K562 (cell line): ENCODE measurements around the gene TUBB2A. TPM values are rescaled to one million over a fixed set of nuclear protein-coding genes. Genes with fewer than 3 reads are reported as not detected.

ENCODE experiments used
- ATAC-seq: fragments of 200-7000 bp; cut with Tn5 transposase; 3 replicates; pipeline ENCODE4 v1.9.1; 2020; ENCODE audit warnings: moderate library complexity
- Bru-seq: library from RNA; stranded (reverse); fragments of 400-500 nt; gene quantifications from one replicate; lab custom pipeline; 2021; lab: Mats Ljungman, UMichigan
- BruChase-seq, 2 experiments: library from RNA; stranded (reverse); fragments of 400-500 nt; gene quantifications; one replicate each; lab custom pipeline; 2021; lab: Mats Ljungman, UMichigan
- BruUV-seq: library from RNA; stranded (reverse); fragments of 400-500 nt; replicated peaks from 2 replicates; lab custom pipeline; 2021; lab: Mats Ljungman, UMichigan
- CTCF ChIA-PET: fragments of 300-600 bp; formaldehyde crosslinking; extraction: SDS; loops from one replicate; lab custom pipeline; 2021; ENCODE audit warnings: low intra/inter-chr PET ratio; lab: Yijun Ruan, JAX
- POLR2A ChIA-PET: fragments of 300-600, 350-650 bp; sonication (Branson Sonifier 250); formaldehyde crosslinking; extraction: SDS; loops from one replicate; lab custom pipeline; 2021; ENCODE audit warnings: antibody characterized with exemption, inconsistent platforms; lab: Yijun Ruan, JAX
- DNase-seq, 4 experiments: peaks; one replicate each; pipeline versions ENCODE4 v3.0.0 to v3.0.0-alpha.2; 2011 to 2018; ENCODE audit warnings: low spot score in 3 of 4, mixed read lengths in 3 of 4; ENCODE audit errors: extremely low read depth in 1 of 4
- FAIRE-seq: peaks from 2 replicates; lab custom pipeline; 2011; peaks lifted over from hg19 to GRCh38; lab: Jason Lieb, UNC
- H2AFZ ChIP-seq: 2 replicates; pipeline ENCODE4 v1.6.0; 2011; ENCODE audit warnings: low read depth, low read length, control low read depth, inconsistent platforms
- H3K27ac ChIP-seq: fragments of 200-600 bp; 3 replicates; pipeline ENCODE4 v1.8.0; 2011; ENCODE audit warnings: low read depth, mild to moderate bottlenecking, control low read depth, inconsistent platforms, low read length, moderate library complexity, mixed read lengths; ENCODE audit errors: extremely low read depth
- H3K27me3 ChIP-seq, 2 experiments: fragments of 300-600 bp in 1 of 2; 2 replicates in 1 of 2; 3 replicates in 1 of 2; pipeline versions ENCODE4 v1.6.0 to v1.8.0; 2011; ENCODE audit warnings: inconsistent platforms in 2 of 2, low read length in 2 of 2, mild to moderate bottlenecking in 1 of 2, mixed read lengths in 1 of 2, moderate library complexity in 1 of 2; ENCODE audit not compliant: control insufficient read depth in 2 of 2, insufficient read depth in 2 of 2
- H3K36me3 ChIP-seq: fragments of 300-600 bp; 3 replicates; pipeline ENCODE4 v1.8.0; 2011; ENCODE audit warnings: mild to moderate bottlenecking, low read length, inconsistent platforms; ENCODE audit not compliant: control insufficient read depth, insufficient read depth
- H3K4me1 ChIP-seq, 2 experiments: fragments of 200-600 bp in 1 of 2; replicated peaks in 1 of 2; 2 replicates in 1 of 2; 3 replicates in 1 of 2; pipeline versions ENCODE4 v1.5.1 to v1.8.0; 2011; ENCODE audit warnings: inconsistent platforms in 2 of 2, low read length in 2 of 2, mild to moderate bottlenecking in 1 of 2, mixed read lengths in 1 of 2, moderate library complexity in 1 of 2; ENCODE audit not compliant: control insufficient read depth in 2 of 2, insufficient read depth in 2 of 2
- H3K4me2 ChIP-seq: 2 replicates; pipeline ENCODE4 v1.6.1; 2011; ENCODE audit warnings: low read length, control low read depth, inconsistent platforms, mixed read lengths; ENCODE audit not compliant: insufficient read depth
- H3K4me3 ChIP-seq: fragments of 200-600 bp; sonication (generic), shearing (Covaris generic); 2 replicates; pipeline ENCODE4 v1.5.1; 2016; ENCODE audit warnings: control low read depth, inconsistent platforms
- H3K79me2 ChIP-seq: fragments of 200-600 bp; 3 replicates; pipeline ENCODE4 v1.8.0; 2011; ENCODE audit warnings: low read length, inconsistent platforms; ENCODE audit not compliant: control insufficient read depth, insufficient read depth
- H3K9ac ChIP-seq, 2 experiments: 2 replicates each; pipeline versions ENCODE4 v1.6.0 to v1.6.1; 2011; ENCODE audit warnings: low read depth in 2 of 2, low read length in 2 of 2, control low read depth in 1 of 2, inconsistent platforms in 1 of 2, mild to moderate bottlenecking in 1 of 2, mixed read lengths in 1 of 2; ENCODE audit not compliant: insufficient read depth in 1 of 2
- H3K9me1 ChIP-seq: one replicate; pipeline ENCODE4 v1.6.0; 2011; ENCODE audit warnings: inconsistent platforms, mild to moderate bottlenecking, low read length, moderate library complexity; ENCODE audit not compliant: control insufficient read depth, insufficient read depth
- H3K9me3 ChIP-seq: replicated peaks from 2 replicates; pipeline ENCODE4 v1.5.1; 2011; ENCODE audit warnings: low read depth, low read length, inconsistent platforms; ENCODE audit not compliant: control insufficient read depth, insufficient read depth
- H4K20me1 ChIP-seq: replicated peaks from 2 replicates; pipeline ENCODE4 v1.6.1; 2011; ENCODE audit warnings: low read length, inconsistent platforms, mixed read lengths; ENCODE audit not compliant: control insufficient read depth, insufficient read depth
- CBFA2T2 ChIP-seq: fragments of 450-650 bp; conservative IDR thresholded peaks from 2 replicates; pipeline ENCODE4 v1.6.1; 2017; ENCODE audit warnings: mild to moderate bottlenecking
- CC2D1A ChIP-seq: fragments of 450-650 bp; IDR thresholded peaks from 2 replicates; pipeline ENCODE4 v1.6.1; 2017; ENCODE audit warnings: mild to moderate bottlenecking
- E2F5 ChIP-seq: sonication (generic); formaldehyde crosslinking; IDR thresholded peaks from 2 replicates; pipeline ENCODE4 v1.8.0; 2022; ENCODE audit warnings: mild to moderate bottlenecking, missing genetic modification reagents
- FOXJ3 ChIP-seq: sonication (generic); formaldehyde crosslinking; IDR thresholded peaks from 2 replicates; pipeline ENCODE4 v1.4.0; 2020; ENCODE audit warnings: mild to moderate bottlenecking, missing genetic modification reagents
- HEY1 ChIP-seq: fragments of 250-450 bp; sonication (Bioruptor Pico); IDR thresholded peaks from 2 replicates; pipeline ENCODE4 v1.5.0; 2020; ENCODE audit warnings: mild to moderate bottlenecking, moderate library complexity, borderline replicate concordance
- HMG20A ChIP-seq: fragments of 450-650 bp; formaldehyde crosslinking; conservative IDR thresholded peaks from 2 replicates; pipeline ENCODE4 v1.4.0; 2020; ENCODE audit warnings: mild to moderate bottlenecking, mixed read lengths
- SLC30A9 ChIP-seq: fragments of 250-450 bp; sonication (Bioruptor Pico); IDR thresholded peaks from 2 replicates; pipeline ENCODE4 v1.8.0; 2022; ENCODE audit warnings: mild to moderate bottlenecking, moderate library complexity
- TBP ChIP-seq: optimal IDR thresholded peaks from 2 replicates; pipeline ENCODE3; 2011; ENCODE audit warnings: low read depth, low read length, improper control_type of control experiment
- ZBTB5 ChIP-seq: fragments of 450-650 bp; IDR thresholded peaks from 2 replicates; pipeline ENCODE4 v1.6.1; 2017; ENCODE audit warnings: antibody characterized with exemption
- ZNF175 ChIP-seq: fragments of 200-800 bp; sonication (Bioruptor generic); IDR thresholded peaks from 2 replicates; pipeline ENCODE4 v1.6.1; 2016; ENCODE audit warnings: low read depth, mild to moderate bottlenecking, missing genetic modification characterization, missing compliant biosample characterization
- ZNF224 ChIP-seq: sonication (generic); formaldehyde crosslinking; IDR thresholded peaks from 2 replicates; pipeline ENCODE4 v1.8.0; 2022; ENCODE audit warnings: mild to moderate bottlenecking, missing genetic modification reagents
- whole genome bisulfite sequencing: fragments of 100-300 bp; shearing (Covaris generic); methylation state at CpG from one replicate; pipeline ENCODE4 v1.1.6; 2016; ENCODE audit warnings: low coverage, mixed read lengths; ENCODE audit not compliant: insufficient coverage; ENCODE audit errors: missing lambda C conversion rate; 5-methylcytosine and 5-hydroxymethylcytosine counted together
- in situ Hi-C: fragments of 300-500 bp; cut with MboI; formaldehyde crosslinking; loops from 4 replicates; pipeline ENCODE4 v1.15.0; 2018; ENCODE audit warnings: inconsistent platforms, mixed read lengths
- intact Hi-C: fragments of 100-400 bp; cut with micrococcal nuclease; formaldehyde crosslinking; loops from 2 replicates; pipeline ENCODE4 v1.14.2; 2022
- long read RNA-seq, 3 experiments: library from polyadenylated mRNA in 2 of 3; library from RNA in 1 of 3; unstranded in 2 of 3; stranded (forward) in 1 of 3; transcript quantifications; one replicate each; pipeline ENCODE4 v2.0.0, GENCODE V29; 2019 to 2022
- polyA minus RNA-seq, 3 experiments: library from RNA; depleted of rRNA, polyadenylated mRNA; stranded (reverse); fragments of >200 nt; gene quantifications; 2 replicates each; pipeline ENCODE4 v1.2.3, GENCODE V29; 2011
- polyA plus RNA-seq, 8 experiments: library from polyadenylated mRNA; depleted of rRNA in 4 of 8; stranded (reverse) in 5 of 8; unstranded in 3 of 8; fragments of >200 nt; fragmentation: Nextera tagmentation in 2 of 8; fragmentation: Illumina TruSeq in 1 of 8; extraction: Ambion mirVana in 2 of 8; extraction: Trizol in 1 of 8; gene quantifications; 2 replicates each; pipeline versions ENCODE4 v1.2.1 to v1.2.3, GENCODE V29; 2011 to 2014; ENCODE audit warnings: inconsistent platforms in 1 of 8, missing spikeins in 1 of 8
- total RNA-seq, 7 experiments: library from RNA; depleted of rRNA in 6 of 7; stranded (reverse); fragments of >200 nt in 6 of 7; fragmentation: Illumina TruSeq in 2 of 7; extraction: Trizol in 2 of 7; gene quantifications; 2 replicates each; pipeline versions ENCODE4 v1.2.1 to v1.2.3, GENCODE V29; 2011 to 2021; ENCODE audit warnings: low replicate concordance in 1 of 7
- TF ChIP-seq, protein P1 (sequence below): sonication (generic); IDR thresholded peaks from 2 replicates; pipeline ENCODE4 v1.6.1; 2016

TUBB2A gene
- 19.1 and 41.5 TPM in 2 replicates for total RNA-seq (2011; cell fraction: chromatin; rRNA removed; ENCODE audit: low replicate concordance)
- 35.0 and 37.2 TPM in 2 replicates for total RNA-seq (2011; cell fraction: nucleolus; rRNA removed)
- 24.8 and 26.5 TPM in 2 replicates for total RNA-seq (2011; cell fraction: nucleoplasm; rRNA removed)
- total RNA-seq (2014; rRNA removed) = 92.1 and 101 TPM in 2 replicates
- total RNA-seq (2014; rRNA removed; fragmentation: Illumina TruSeq; extraction: Trizol) = 18.1 and 23.5 TPM in 2 replicates
- 43.2 and 44.9 TPM in 2 replicates for total RNA-seq (2015; rRNA removed; fragmentation: Illumina TruSeq; extraction: Trizol)
- 81.8 and 82.4 TPM in 2 replicates for total RNA-seq (2021)
- 45.6 and 52.0 TPM in 2 replicates for polyA plus RNA-seq (2011; rRNA removed)
- polyA plus RNA-seq (2011; cell fraction: cytosol; rRNA removed) = 57.7 and 124 TPM in 2 replicates
- 49.0 and 58.3 TPM in 2 replicates for polyA plus RNA-seq (2011; cell fraction: nucleus; rRNA removed)
- 70.6 and 119 TPM in 2 replicates for polyA plus RNA-seq (2012)
- 50.1 and 68.1 TPM in 2 replicates for polyA plus RNA-seq (2014; fragmentation: Illumina TruSeq; extraction: Trizol)
- 1 to 10 TPM; 3.6 to 6.3 TPM for polyA plus RNA-seq (2014; fragmentation: Nextera tagmentation; extraction: Ambion mirVana)
- 73.1 and 73.4 TPM in 2 replicates for polyA plus RNA-seq (2014; rRNA removed)
- 29.1 and 41.2 TPM in 2 replicates for polyA minus RNA-seq (2011; rRNA and poly(A)+ RNA removed)
- 61.6 and 63.4 TPM in 2 replicates for polyA minus RNA-seq (2011; cell fraction: cytosol; rRNA and poly(A)+ RNA removed)
- polyA minus RNA-seq (2011; cell fraction: nucleus; rRNA and poly(A)+ RNA removed) = 17.5 and 22.9 TPM in 2 replicates
- percentile 92 among the genes with signal in this experiment for Bru-seq, nascent RNA
- percentile 70 among the genes with signal in this experiment for BruChase-seq, experiment 1, labeled RNA remaining after a 2-hour chase
- percentile 77 among the genes with signal in this experiment for BruChase-seq, experiment 2, labeled RNA remaining after a 6-hour chase
- long read RNA-seq, experiment 1, transcript TUBB2A-201 (4 exons, 1,595 nt) = major isoform, 115 of 453 reads
- long read RNA-seq, experiment 1, partial matches to known transcripts = 6 of 453 reads
- long read RNA-seq, experiment 1, other reads (novel, unspliced or antisense) = 332 of 453 reads
- long read RNA-seq, experiment 2, transcript TUBB2A-201 (4 exons, 1,595 nt) = major isoform, 142 of 171 reads
- long read RNA-seq, experiment 2, partial matches to known transcripts = 7 of 171 reads
- long read RNA-seq, experiment 2, other reads (novel, unspliced or antisense) = 20 of 171 reads
- long read RNA-seq, experiment 3, transcript TUBB2A-201 (4 exons, 1,595 nt) = major isoform, 122 of 135 reads
- long read RNA-seq, experiment 3, partial matches to known transcripts = 0 of 135 reads
- long read RNA-seq, experiment 3, other reads (novel, unspliced or antisense) = 13 of 135 reads

DNA sequence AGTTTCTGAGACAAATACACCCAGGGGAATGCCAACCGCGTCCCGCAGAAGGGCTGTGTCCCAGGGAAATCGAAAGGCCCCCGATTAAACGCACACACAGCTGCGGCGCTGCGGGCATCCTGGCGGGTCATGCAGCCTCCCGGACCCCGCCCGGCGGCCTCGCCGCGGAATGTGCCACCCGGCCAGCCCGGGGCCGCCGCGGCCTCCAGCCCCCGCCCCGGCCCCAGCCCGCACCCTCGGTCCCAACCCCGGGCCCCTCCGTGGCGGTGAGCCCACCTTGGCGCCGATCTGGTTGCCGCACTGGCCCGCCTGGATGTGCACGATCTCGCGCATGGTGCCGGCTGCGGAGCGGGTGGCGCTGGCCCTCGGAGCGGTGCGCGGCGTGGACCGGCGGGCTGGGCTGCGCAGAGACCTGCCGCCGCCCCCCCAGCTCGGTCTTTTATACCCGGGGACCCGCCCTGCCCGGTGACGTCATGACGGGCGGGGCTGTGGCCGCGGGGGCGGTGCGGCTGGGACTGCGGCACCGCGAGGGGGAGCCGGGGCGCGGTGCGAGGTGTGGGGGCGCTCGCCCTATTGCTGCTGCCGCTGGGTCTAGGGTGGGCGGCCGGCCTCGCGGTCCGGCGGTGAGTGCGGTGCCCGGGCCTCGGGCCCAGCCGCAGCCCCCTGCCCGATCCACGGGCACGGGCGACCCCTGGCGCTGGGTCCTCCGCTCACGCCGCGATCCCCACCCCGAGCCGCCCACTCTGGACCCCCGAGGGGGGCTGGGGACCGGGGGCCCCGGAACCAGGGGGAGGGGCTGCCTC is at the start of gene TUBB2A:
TSS of gene TUBB2A (minus strand) at position 414 of the 803 bp plus-strand sequence. CDS start at position 333, 81 bp downstream.
- H3K27me3 ChIP-seq = no peaks in the 10 kb centered on the region
- peak within 1 kb of the TSS; percentile 88 to 94 for H3K9ac ChIP-seq
- H3K4me3 ChIP-seq = peak within 1 kb of the TSS; percentile 74
- peak within 1 kb of the TSS; percentile 78 for H2AFZ ChIP-seq
- H3K4me1 ChIP-seq = peaks cover 36 to 40% of the 10 kb centered on the region in 2 experiments
- H3K36me3 ChIP-seq = peaks cover 22% of the 10 kb centered on the region; the same call in 2 of the 3 replicates
- H3K4me2 ChIP-seq = peak within 1 kb of the TSS; percentile 92
- in situ Hi-C loops = no loop called here
- under 1% methylated on average over 55 of the region's 95 CpGs for WGBS
- H3K9me3 ChIP-seq = no peaks in the 10 kb centered on the region
- peaks cover 3% of the 10 kb centered on the region; the same call in 1 of the 2 replicates for H4K20me1 ChIP-seq
- CTCF ChIA-PET = interaction anchor here (0.6 to 1.0 kb wide), 3 partner anchors 31 to 82 kb away, joined by 3 to 6 read pairs (median 5); no protein-coding TSS in a partner anchor
- H3K79me2 ChIP-seq = peaks cover 30% of the 10 kb centered on the region
- POLR2A ChIA-PET = interaction anchor here (0.6 to 4.5 kb wide), 33 partner anchors 9 to 407 kb away, joined by 3 to 38 read pairs (median 4); partner anchors contain the start of genes MYLK4, PSMG4 and RIPK1
- intact Hi-C loops = no loop called here
- H3K27ac ChIP-seq = peak within 1 kb of the TSS; percentile 90
- ATAC-seq (peak; percentile 74), FAIRE-seq (no peak), DNase-seq (peak; percentile 93 to 99 (median 96))
- no peaks in the 10 kb centered on the region for H3K9me1 ChIP-seq
- BruUV-seq = no TSS peak
- TF ChIP-seq, protein P1, sequence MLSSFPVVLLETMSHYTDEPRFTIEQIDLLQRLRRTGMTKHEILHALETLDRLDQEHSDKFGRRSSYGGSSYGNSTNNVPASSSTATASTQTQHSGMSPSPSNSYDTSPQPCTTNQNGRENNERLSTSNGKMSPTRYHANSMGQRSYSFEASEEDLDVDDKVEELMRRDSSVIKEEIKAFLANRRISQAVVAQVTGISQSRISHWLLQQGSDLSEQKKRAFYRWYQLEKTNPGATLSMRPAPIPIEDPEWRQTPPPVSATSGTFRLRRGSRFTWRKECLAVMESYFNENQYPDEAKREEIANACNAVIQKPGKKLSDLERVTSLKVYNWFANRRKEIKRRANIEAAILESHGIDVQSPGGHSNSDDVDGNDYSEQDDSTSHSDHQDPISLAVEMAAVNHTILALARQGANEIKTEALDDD = no peak
- TF ChIP-seq CBFA2T2 (no peak), HEY1 (no peak), TBP (peak; percentile 98), CC2D1A (no peak), E2F5 (CRISPR knock-in tag) (no peak), ZNF175 (CRISPR knock-in tag) (peak; percentile 35; the same call in 1 of the 2 replicates), ZBTB5 (no peak), HMG20A (CRISPR knock-in tag) (no peak), ZNF224 (CRISPR knock-in tag) (no peak), FOXJ3 (CRISPR knock-in tag) (no peak), SLC30A9 (0 out of 2 replicates have a peak, but pooled peaks have one; percentile 29)
